Activated CD4-positive, alpha-beta T cell treated with anti-CD3 and anti-CD28 coated beads, Interleukin-2, amount 10 ng/mL, durations not matched to agents 7 days and 5 days (primary cell): Measurements from ENCODE around the gene GALNT14. TPM values are rescaled to one million over a fixed set of nuclear protein-coding genes. Genes with fewer than 3 reads are reported as not detected.

Source experiments
- CTCF ChIA-PET: fragments of 350-600 bp; sonication (Branson Sonifier 250); formaldehyde crosslinking; loops from one replicate; lab custom pipeline; 2021; ENCODE audit warnings: antibody characterized with exemption; lab: Charles Lee
- POLR2A ChIA-PET: fragments of 350-600 bp; sonication (Branson Sonifier 250); formaldehyde crosslinking; loops from one replicate; lab custom pipeline; 2021; ENCODE audit warnings: antibody characterized with exemption; lab: Charles Lee
- DNase-seq: peaks from one replicate; pipeline ENCODE4 v3.0.0-alpha.2; 2020
- H3K27ac Mint-ChIP-seq: one replicate; pipeline ENCODE4 v1.8.0; 2021; ENCODE audit warnings: mild to moderate bottlenecking, moderate library complexity, mixed read lengths
- H3K27me3 Mint-ChIP-seq: one replicate; pipeline ENCODE4 v1.8.0; 2021; ENCODE audit warnings: mixed read lengths
- H3K36me3 Mint-ChIP-seq: one replicate; pipeline ENCODE4 v1.8.0; 2021; ENCODE audit warnings: low read depth, mixed read lengths
- H3K4me1 Mint-ChIP-seq: one replicate; pipeline ENCODE4 v1.8.0; 2021; ENCODE audit warnings: mixed read lengths
- H3K4me3 Mint-ChIP-seq: one replicate; pipeline ENCODE4 v1.8.0; 2021; ENCODE audit warnings: mild to moderate bottlenecking, moderate library complexity, mixed read lengths
- H3K9me3 Mint-ChIP-seq: one replicate; pipeline ENCODE4 v1.8.0; 2021; ENCODE audit warnings: mixed read lengths
- total RNA-seq, 2 experiments: library from RNA; stranded (reverse); gene quantifications; one replicate each; pipeline ENCODE4 v1.2.3, GENCODE V29; 2021

GALNT14 gene
- total RNA-seq, 2 experiments from 2014 or later, result not detected

- H3K4me3 Mint-ChIP-seq, result no peak overlapping the region
- H3K9me3 Mint-ChIP-seq, result peaks cover 14% of the 10 kb centered on the region
- ChIA-PET CTCF (interaction anchor here (0.7 to 1.5 kb wide), 4 partner anchors 10 to 271 kb away, joined by 3 to 5 read pairs (median 4); no protein-coding TSS in a partner anchor), POLR2A (interaction anchor here (0.6 kb wide), 1 partner anchor 1178 kb away, joined by 3 read pairs; no protein-coding TSS in a partner anchor)
- no peaks in the 10 kb centered on the region for H3K4me1 Mint-ChIP-seq
- H3K36me3 Mint-ChIP-seq, result no peaks in the 10 kb centered on the region
- H3K27ac Mint-ChIP-seq, result no peak overlapping the region
- no peak for DNase-seq
- peaks cover 7% of the 10 kb centered on the region for H3K27me3 Mint-ChIP-seq
Measured at GRCh38 chr2:31032475-31032874, 105.8 kb downstream of the GALNT14 start.

GRCh38 chr2:31031132-31031706 lies 107.0 kb downstream of the GALNT14 start:
- Mint-ChIP-seq H3K27me3 (peaks cover 4% of the 10 kb centered on the region), H3K4me3 (no peak overlapping the region), H3K36me3 (no peaks in the 10 kb centered on the region), H3K9me3 (peaks cover 2% of the 10 kb centered on the region), H3K27ac (no peak overlapping the region), H3K4me1 (no peaks in the 10 kb centered on the region)
- DNase-seq, result no peak
- ChIA-PET CTCF (no interaction called here), POLR2A (no interaction called here)

GRCh38 chr2:31028417-31028816 lies 109.8 kb downstream of the GALNT14 start:
- Mint-ChIP-seq H3K27ac (no peak overlapping the region), H3K4me1 (no peaks in the 10 kb centered on the region), H3K4me3 (no peak overlapping the region), H3K9me3 (no peaks in the 10 kb centered on the region), H3K27me3 (no peaks in the 10 kb centered on the region), H3K36me3 (no peaks in the 10 kb centered on the region)
- CTCF ChIA-PET, result no interaction called here
- no peak for DNase-seq
- POLR2A ChIA-PET, result no interaction called here

GRCh38 chr2:31027549-31027948 lies 110.7 kb downstream of the GALNT14 start:
- no peak for DNase-seq
- H3K9me3 Mint-ChIP-seq, result no peaks in the 10 kb centered on the region
- no peaks in the 10 kb centered on the region for H3K4me1 Mint-ChIP-seq
- H3K27ac Mint-ChIP-seq, result no peak overlapping the region
- H3K36me3 Mint-ChIP-seq, result no peaks in the 10 kb centered on the region
- ChIA-PET CTCF (no interaction called here), POLR2A (no interaction called here)
- H3K27me3 Mint-ChIP-seq, result no peaks in the 10 kb centered on the region
- no peak overlapping the region for H3K4me3 Mint-ChIP-seq

- ChIA-PET CTCF (interaction anchor here (2.0 kb wide), 1 partner anchor 9 kb away, joined by 5 read pairs; no protein-coding TSS in a partner anchor), POLR2A (no interaction called here)
- H3K27me3 Mint-ChIP-seq, result no peaks in the 10 kb centered on the region
- no peak overlapping the region for H3K4me3 Mint-ChIP-seq
- no peaks in the 10 kb centered on the region for H3K4me1 Mint-ChIP-seq
- DNase-seq, result no peak
- H3K9me3 Mint-ChIP-seq, result no peaks in the 10 kb centered on the region
- no peaks in the 10 kb centered on the region for H3K36me3 Mint-ChIP-seq
- no peak overlapping the region for H3K27ac Mint-ChIP-seq
Measured at GRCh38 chr2:31023541-31023940, 114.7 kb downstream of the GALNT14 start.

- DNase-seq, result no peak
- Mint-ChIP-seq H3K4me3 (no peak overlapping the region), H3K36me3 (no peaks in the 10 kb centered on the region), H3K4me1 (no peaks in the 10 kb centered on the region), H3K9me3 (no peaks in the 10 kb centered on the region), H3K27me3 (no peaks in the 10 kb centered on the region), H3K27ac (no peak overlapping the region)
- ChIA-PET CTCF (interaction anchor here (0.6 kb wide), 1 partner anchor 438 kb away, joined by 3 read pairs; no protein-coding TSS in a partner anchor), POLR2A (no interaction called here)
Measured at GRCh38 chr2:31020713-31021112, 117.5 kb downstream of the GALNT14 start.

GRCh38 chr2:31018280-31018679 lies 120.0 kb downstream of the GALNT14 start:
- Mint-ChIP-seq H3K27ac (no peak overlapping the region), H3K27me3 (no peaks in the 10 kb centered on the region), H3K9me3 (no peaks in the 10 kb centered on the region), H3K36me3 (no peaks in the 10 kb centered on the region), H3K4me1 (no peaks in the 10 kb centered on the region), H3K4me3 (no peak overlapping the region)
- DNase-seq, result no peak
- POLR2A ChIA-PET, result no interaction called here
- CTCF ChIA-PET, result no interaction called here

- Mint-ChIP-seq H3K9me3 (no peaks in the 10 kb centered on the region), H3K27me3 (no peaks in the 10 kb centered on the region), H3K36me3 (no peaks in the 10 kb centered on the region), H3K4me3 (no peak overlapping the region), H3K4me1 (no peaks in the 10 kb centered on the region), H3K27ac (no peak overlapping the region)
- ChIA-PET CTCF (no interaction called here), POLR2A (no interaction called here)
- DNase-seq, result no peak
Measured at GRCh38 chr2:31016648-31017047, 121.6 kb downstream of the GALNT14 start.

- no peak overlapping the region for H3K27ac Mint-ChIP-seq
- H3K27me3 Mint-ChIP-seq, result no peaks in the 10 kb centered on the region
- H3K4me1 Mint-ChIP-seq, result no peaks in the 10 kb centered on the region
- no peaks in the 10 kb centered on the region for H3K9me3 Mint-ChIP-seq
- CTCF ChIA-PET, result no interaction called here
- no peaks in the 10 kb centered on the region for H3K36me3 Mint-ChIP-seq
- POLR2A ChIA-PET, result no interaction called here
- DNase-seq, result no peak
- no peak overlapping the region for H3K4me3 Mint-ChIP-seq
Measured at GRCh38 chr2:31014516-31014915, 123.7 kb downstream of the GALNT14 start.

GRCh38 chr2:31013301-31013700 lies 124.9 kb downstream of the GALNT14 start:
- H3K27ac Mint-ChIP-seq, result no peak overlapping the region
- H3K4me3 Mint-ChIP-seq, result no peak overlapping the region
- no peaks in the 10 kb centered on the region for H3K36me3 Mint-ChIP-seq
- ChIA-PET POLR2A (no interaction called here), CTCF (no interaction called here)
- no peaks in the 10 kb centered on the region for H3K4me1 Mint-ChIP-seq
- no peak for DNase-seq
- no peaks in the 10 kb centered on the region for H3K9me3 Mint-ChIP-seq
- no peaks in the 10 kb centered on the region for H3K27me3 Mint-ChIP-seq

- no peak for DNase-seq
- POLR2A ChIA-PET, result no interaction called here
- no peaks in the 10 kb centered on the region for H3K4me1 Mint-ChIP-seq
- H3K9me3 Mint-ChIP-seq, result no peaks in the 10 kb centered on the region
- no peaks in the 10 kb centered on the region for H3K27me3 Mint-ChIP-seq
- H3K27ac Mint-ChIP-seq, result no peak overlapping the region
- CTCF ChIA-PET, result no interaction called here
- H3K4me3 Mint-ChIP-seq, result no peak overlapping the region
- no peaks in the 10 kb centered on the region for H3K36me3 Mint-ChIP-seq
Measured at GRCh38 chr2:31012406-31012805, 125.8 kb downstream of the GALNT14 start.

GRCh38 chr2:31011587-31011986 lies 126.7 kb downstream of the GALNT14 start:
- Mint-ChIP-seq H3K27ac (no peak overlapping the region), H3K4me3 (no peak overlapping the region), H3K27me3 (no peaks in the 10 kb centered on the region), H3K4me1 (no peaks in the 10 kb centered on the region), H3K9me3 (no peaks in the 10 kb centered on the region), H3K36me3 (no peaks in the 10 kb centered on the region)
- CTCF ChIA-PET, result no interaction called here
- POLR2A ChIA-PET, result no interaction called here
- DNase-seq, result no peak

GRCh38 chr2:31008561-31009114 lies 129.6 kb downstream of the GALNT14 start:
- no peaks in the 10 kb centered on the region for H3K27me3 Mint-ChIP-seq
- no peak overlapping the region for H3K27ac Mint-ChIP-seq
- POLR2A ChIA-PET, result no interaction called here
- no peak for DNase-seq
- no peaks in the 10 kb centered on the region for H3K9me3 Mint-ChIP-seq
- CTCF ChIA-PET, result no interaction called here
- H3K4me3 Mint-ChIP-seq, result no peak overlapping the region
- H3K4me1 Mint-ChIP-seq, result no peaks in the 10 kb centered on the region
- H3K36me3 Mint-ChIP-seq, result no peaks in the 10 kb centered on the region

- Mint-ChIP-seq H3K4me3 (no peak overlapping the region), H3K27ac (no peak overlapping the region), H3K4me1 (no peaks in the 10 kb centered on the region), H3K36me3 (no peaks in the 10 kb centered on the region), H3K27me3 (peaks cover 5% of the 10 kb centered on the region), H3K9me3 (no peaks in the 10 kb centered on the region)
- ChIA-PET POLR2A (no interaction called here), CTCF (no interaction called here)
- no peak for DNase-seq
Measured at GRCh38 chr2:31004257-31004656, 134.0 kb downstream of the GALNT14 start.
